Measurements from ENCODE around the gene CDC40.

DNA sequence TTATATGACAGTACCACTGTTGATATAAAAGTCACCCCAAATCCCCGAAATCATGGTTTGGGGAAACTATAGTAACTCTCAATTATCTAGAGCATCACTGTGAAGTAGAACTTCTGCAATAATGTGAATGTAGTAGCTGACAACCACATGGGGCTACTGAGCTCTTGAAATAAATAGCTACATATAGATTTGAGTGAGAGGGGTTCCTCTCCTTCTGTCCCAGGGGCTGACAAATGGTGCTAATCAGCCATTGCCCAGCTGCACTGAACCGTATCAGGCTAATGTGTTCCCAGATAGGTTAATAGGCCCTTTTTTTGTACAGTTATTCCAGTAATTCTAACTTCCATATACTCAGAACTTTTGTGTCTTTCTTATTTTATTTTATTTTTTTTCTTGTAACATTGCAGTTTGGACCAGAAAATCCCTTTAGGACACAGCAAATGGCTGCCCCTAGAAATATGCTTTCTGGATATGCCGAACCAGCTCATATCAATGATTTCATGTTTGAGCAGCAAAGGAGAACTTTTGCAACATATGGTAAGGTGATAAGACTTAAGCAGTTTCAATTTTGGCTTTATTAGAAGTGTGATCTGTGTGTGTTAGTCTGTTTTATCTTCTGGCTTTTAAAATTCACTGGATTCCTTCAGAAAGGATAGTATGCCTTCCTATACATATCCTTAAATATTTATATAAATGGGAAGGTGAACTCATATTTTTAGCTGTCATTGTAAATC lies 21.1 kb downstream of the CDC40 start:
- TF ChIP-seq, protein P1, sequence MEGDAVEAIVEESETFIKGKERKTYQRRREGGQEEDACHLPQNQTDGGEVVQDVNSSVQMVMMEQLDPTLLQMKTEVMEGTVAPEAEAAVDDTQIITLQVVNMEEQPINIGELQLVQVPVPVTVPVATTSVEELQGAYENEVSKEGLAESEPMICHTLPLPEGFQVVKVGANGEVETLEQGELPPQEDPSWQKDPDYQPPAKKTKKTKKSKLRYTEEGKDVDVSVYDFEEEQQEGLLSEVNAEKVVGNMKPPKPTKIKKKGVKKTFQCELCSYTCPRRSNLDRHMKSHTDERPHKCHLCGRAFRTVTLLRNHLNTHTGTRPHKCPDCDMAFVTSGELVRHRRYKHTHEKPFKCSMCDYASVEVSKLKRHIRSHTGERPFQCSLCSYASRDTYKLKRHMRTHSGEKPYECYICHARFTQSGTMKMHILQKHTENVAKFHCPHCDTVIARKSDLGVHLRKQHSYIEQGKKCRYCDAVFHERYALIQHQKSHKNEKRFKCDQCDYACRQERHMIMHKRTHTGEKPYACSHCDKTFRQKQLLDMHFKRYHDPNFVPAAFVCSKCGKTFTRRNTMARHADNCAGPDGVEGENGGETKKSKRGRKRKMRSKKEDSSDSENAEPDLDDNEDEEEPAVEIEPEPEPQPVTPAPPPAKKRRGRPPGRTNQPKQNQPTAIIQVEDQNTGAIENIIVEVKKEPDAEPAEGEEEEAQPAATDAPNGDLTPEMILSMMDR (IDR thresholded peaks at IDR 0.05), result no peak
- TF ChIP-seq POLR2A (IDR thresholded peaks at IDR 0.05), result no peak
